ENCODE data around the gene WASHC4. TPM values are rescaled to one million over a fixed set of nuclear protein-coding genes. Genes with fewer than 3 reads are reported as not detected.

Gene WASHC4
- total RNA-seq, 1 experiment from 2014 or later = 41.2 TPM

GRCh38 chr12:105192624-105193225, 85.2 kb downstream of the WASHC4 start:
- Mint-ChIP-seq H3K4me1 (no peaks in the 10 kb centered on the region), H3K9me3 (no peaks in the 10 kb centered on the region), H3K27ac (no peak overlapping the region), H3K4me3 (no peak overlapping the region), H3K27me3 (ENCODE audit: low read depth) (no peaks in the 10 kb centered on the region; the same call in 1 of the 2 replicates), H3K36me3 (ENCODE audit: insufficient read depth in 1 of 3, low read depth in 3 of 3) (peaks cover 13 to 61% (median 46%) of the 10 kb centered on the region in 3 experiments; a peak in 6 of 7 replicates)
- no peak for TF ChIP-seq CTCF (conservative IDR thresholded peaks at IDR 0.05)
- Histone ChIP-seq H3K4me1 (ENCODE audit: insufficient read depth, low read length) (no peaks in the 10 kb centered on the region), H3K56ac (ENCODE audit: insufficient read length, low read depth, low read length) (no peak overlapping the region), H3T11ph (ENCODE audit: low read length) (no peak overlapping the region), H3K4ac (ENCODE audit: low read depth, low read length) (no peak overlapping the region), H2AFZ (ENCODE audit: low read length) (no peak overlapping the region), H4K20me1 (ENCODE audit: control insufficient read depth, insufficient read depth, insufficient read length) (no peaks in the 10 kb centered on the region), H3K23ac (ENCODE audit: insufficient read length, low read depth, low read length) (no peak overlapping the region), H3K27ac (ENCODE audit: insufficient read length, low read depth, low read length) (no peak overlapping the region), H3K27me3 (ENCODE audit: insufficient read depth, low read length) (no peaks in the 10 kb centered on the region), H3K79me2 (ENCODE audit: insufficient read depth, low read length) (no peaks in the 10 kb centered on the region), H2BK120ac (ENCODE audit: low read depth, low read length, poor library complexity, severe bottlenecking) (no peak overlapping the region), H4K8ac (replicated peaks; ENCODE audit: insufficient read length, low read depth, low read length) (no peak overlapping the region), H3K9ac (ENCODE audit: extremely low read depth, insufficient read length, low read length) (no peak overlapping the region), H3K23me2 (ENCODE audit: insufficient read length, low read depth, low read length, poor library complexity, severe bottlenecking) (no peaks in the 10 kb centered on the region), H3K79me1 (ENCODE audit: insufficient read depth, low read depth, low read length, poor library complexity, severe bottlenecking) (no peaks in the 10 kb centered on the region), H4K91ac (ENCODE audit: insufficient read length, low read depth, low read length) (no peak overlapping the region), H3K4me2 (ENCODE audit: insufficient read depth, insufficient read length, low read length) (no peak overlapping the region), H3K9me3 (ENCODE audit: control insufficient read depth, low read depth, low read length) (no peaks in the 10 kb centered on the region), H2BK20ac (ENCODE audit: low read depth, low read length, poor library complexity, severe bottlenecking) (no peak overlapping the region), H2BK12ac (ENCODE audit: insufficient read length, low read depth, low read length) (no peak overlapping the region), H2BK15ac (ENCODE audit: low read depth, low read length) (no peak overlapping the region), H4K5ac (ENCODE audit: insufficient read length, low read depth, low read length) (no peak overlapping the region), H2AK5ac (ENCODE audit: insufficient read length, low read length) (no peak overlapping the region), H2BK5ac (ENCODE audit: insufficient read length, low read length) (no peak overlapping the region), H3K14ac (ENCODE audit: insufficient read depth, low read length) (no peak overlapping the region), H3K18ac (ENCODE audit: insufficient read length, low read depth, low read length) (no peak overlapping the region)
- no peak for DNase-seq
- WGBS (ENCODE audit: extremely low coverage, insufficient read length, low lambda C conversion rate) = no CpG with 5 or more reads among the region's 1 CpG
